Activated CD4-positive, alpha-beta T cell treated with anti-CD3 and anti-CD28 coated beads, Interleukin-2, amount 10 ng/mL, durations not matched to agents 7 days and 5 days (primary cell): ENCODE measurements around the gene UFC1. TPM values are rescaled to one million over a fixed set of nuclear protein-coding genes. Genes with fewer than 3 reads are reported as not detected.

Experiments
- CTCF ChIA-PET: fragments of 350-600 bp; sonication (Branson Sonifier 250); formaldehyde crosslinking; loops from one replicate; lab custom pipeline; 2021; ENCODE audit warnings: antibody characterized with exemption; lab: Charles Lee
- POLR2A ChIA-PET: fragments of 350-600 bp; sonication (Branson Sonifier 250); formaldehyde crosslinking; loops from one replicate; lab custom pipeline; 2021; ENCODE audit warnings: antibody characterized with exemption; lab: Charles Lee
- DNase-seq: peaks from one replicate; pipeline ENCODE4 v3.0.0-alpha.2; 2020
- H3K27ac Mint-ChIP-seq: one replicate; pipeline ENCODE4 v1.8.0; 2021; ENCODE audit warnings: mild to moderate bottlenecking, moderate library complexity, mixed read lengths
- H3K27me3 Mint-ChIP-seq: one replicate; pipeline ENCODE4 v1.8.0; 2021; ENCODE audit warnings: mixed read lengths
- H3K36me3 Mint-ChIP-seq: one replicate; pipeline ENCODE4 v1.8.0; 2021; ENCODE audit warnings: low read depth, mixed read lengths
- H3K4me1 Mint-ChIP-seq: one replicate; pipeline ENCODE4 v1.8.0; 2021; ENCODE audit warnings: mixed read lengths
- H3K4me3 Mint-ChIP-seq: one replicate; pipeline ENCODE4 v1.8.0; 2021; ENCODE audit warnings: mild to moderate bottlenecking, moderate library complexity, mixed read lengths
- H3K9me3 Mint-ChIP-seq: one replicate; pipeline ENCODE4 v1.8.0; 2021; ENCODE audit warnings: mixed read lengths
- total RNA-seq, 2 experiments: library from RNA; stranded (reverse); gene quantifications; one replicate each; pipeline ENCODE4 v1.2.3, GENCODE V29; 2021

UFC1 gene
- total RNA-seq, 2 experiments from 2014 or later = 115 to 120 TPM

DNA sequence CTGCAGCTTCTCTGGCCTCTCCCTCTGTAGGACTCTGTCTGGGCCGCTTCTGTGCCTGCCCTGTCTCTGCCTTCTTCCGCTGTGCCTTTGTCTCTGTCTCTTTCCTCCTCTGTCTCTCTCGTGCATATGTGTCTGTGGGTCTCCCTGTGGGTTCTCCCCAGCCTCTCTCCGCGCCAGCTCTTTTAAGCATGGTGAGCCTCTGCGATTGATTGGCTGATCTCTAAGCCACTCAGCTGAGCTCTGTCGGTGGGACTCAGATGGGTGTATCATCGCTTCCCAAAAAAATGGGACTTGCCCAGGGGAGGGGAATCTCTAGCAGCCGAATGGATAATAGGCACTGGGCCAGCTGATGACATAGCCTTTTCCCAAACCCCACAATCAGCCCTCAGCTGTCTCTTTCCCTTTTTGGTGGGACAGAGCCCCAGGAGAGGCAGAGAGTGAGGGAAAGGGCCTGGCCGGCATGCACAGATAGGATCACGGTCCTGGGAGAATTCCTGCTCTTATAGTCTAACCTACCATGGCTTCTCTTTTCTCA lies 45.2 kb downstream of the UFC1 start, which contains the start of gene ADAMTS4:
Gene ADAMTS4, minus strand, starts transcription at position 158 of the 535 bp plus-strand sequence. CDS start 427 bp downstream, outside the sequence.
- peaks cover 62% of the 10 kb centered on the region for H3K4me1 Mint-ChIP-seq
- no peak within 1 kb of the TSS for H3K4me3 Mint-ChIP-seq
- no peaks in the 10 kb centered on the region for H3K9me3 Mint-ChIP-seq
- no peaks in the 10 kb centered on the region for H3K27me3 Mint-ChIP-seq
- no peak for DNase-seq
- H3K27ac Mint-ChIP-seq = peak within 1 kb of the TSS; percentile 98
- POLR2A ChIA-PET = no interaction called here
- peaks cover 15% of the 10 kb centered on the region for H3K36me3 Mint-ChIP-seq
- CTCF ChIA-PET = interaction anchor here (0.7 to 1.4 kb wide), 7 partner anchors 8 to 191 kb away, joined by 3 to 5 read pairs (median 4); no protein-coding TSS in a partner anchor

DNA sequence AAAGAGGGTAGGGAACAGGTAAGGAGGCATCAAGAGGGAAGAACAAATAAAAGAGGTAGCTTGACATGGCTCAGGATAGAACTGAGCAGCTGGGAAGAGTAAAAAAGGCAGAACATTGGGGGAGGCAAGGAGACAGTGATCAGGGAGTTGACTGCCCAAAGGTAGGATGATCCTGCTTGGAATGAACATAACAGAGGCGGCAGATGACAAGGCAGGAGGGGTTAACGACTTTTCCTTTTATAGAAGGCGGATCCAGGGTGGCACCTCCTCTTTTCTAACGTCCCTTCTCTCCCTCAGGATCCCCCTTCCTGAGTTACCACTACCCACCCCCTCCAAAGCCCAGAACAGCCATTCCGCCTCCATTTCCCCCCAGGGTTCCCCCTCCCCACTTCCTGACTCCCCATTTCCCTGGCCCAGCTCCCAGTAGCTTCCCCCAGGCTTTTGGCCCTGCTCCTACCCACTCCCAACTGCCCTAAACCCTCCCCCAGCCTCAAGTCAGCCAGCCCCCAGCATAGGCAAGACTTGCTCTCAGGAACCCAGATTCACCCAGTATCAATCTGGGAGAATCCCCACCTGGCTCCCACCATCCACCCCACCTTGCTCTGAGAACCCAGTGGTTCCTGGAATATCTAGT lies 45.8 kb downstream of the UFC1 start:
- no peak for DNase-seq
- H3K9me3 Mint-ChIP-seq = no peaks in the 10 kb centered on the region
- H3K4me3 Mint-ChIP-seq = no peak overlapping the region
- H3K4me1 Mint-ChIP-seq = peaks cover 66% of the 10 kb centered on the region
- H3K36me3 Mint-ChIP-seq = peaks cover 22% of the 10 kb centered on the region
- no peaks in the 10 kb centered on the region for H3K27me3 Mint-ChIP-seq
- peak overlapping the region; percentile 98 for H3K27ac Mint-ChIP-seq
- CTCF ChIA-PET = interaction anchor here (0.9 to 1.4 kb wide), 3 partner anchors 9 to 17 kb away, joined by 3 to 5 read pairs (median 3); no protein-coding TSS in a partner anchor
- POLR2A ChIA-PET = no interaction called here

DNA sequence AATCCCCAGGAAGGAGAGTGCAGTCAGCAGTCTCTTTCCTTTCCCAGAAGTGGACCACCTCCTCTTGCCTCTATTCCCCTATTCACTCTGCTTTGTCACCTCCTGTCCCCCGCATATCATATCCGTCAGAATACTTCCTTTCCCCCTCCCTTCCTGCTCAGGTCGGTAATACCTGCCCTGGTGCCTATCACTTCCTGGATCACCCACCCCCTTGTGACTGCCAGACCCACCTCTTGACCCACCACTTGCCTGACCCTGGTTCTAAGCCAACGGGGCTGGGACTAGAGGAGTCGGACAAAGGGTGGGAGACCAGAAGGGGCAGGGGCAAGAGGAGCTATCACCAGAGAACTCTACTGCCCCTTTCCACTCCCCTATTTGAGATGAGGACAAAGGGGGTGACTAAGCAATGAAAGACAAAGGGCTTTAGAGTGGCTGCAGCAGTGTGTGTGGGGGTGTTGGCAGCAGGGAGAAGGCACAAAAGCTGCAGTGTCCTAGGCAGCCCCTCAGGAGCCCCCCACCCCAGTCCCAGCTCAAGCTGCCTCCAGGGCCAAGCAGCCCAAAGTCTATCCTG lies 46.7 kb downstream of the UFC1 start:
- Mint-ChIP-seq H3K4me1 (peaks cover 65% of the 10 kb centered on the region), H3K27me3 (no peaks in the 10 kb centered on the region), H3K27ac (peak overlapping the region; percentile 98), H3K9me3 (no peaks in the 10 kb centered on the region), H3K4me3 (no peak overlapping the region), H3K36me3 (peaks cover 28% of the 10 kb centered on the region)
- POLR2A ChIA-PET = no interaction called here
- DNase-seq = no peak
- CTCF ChIA-PET = interaction anchor here (0.7 to 3.1 kb wide), 7 partner anchors 9 to 181 kb away, joined by 3 to 36 read pairs (median 8); partner anchors contain the start of genes PPOX and TOMM40L

DNA sequence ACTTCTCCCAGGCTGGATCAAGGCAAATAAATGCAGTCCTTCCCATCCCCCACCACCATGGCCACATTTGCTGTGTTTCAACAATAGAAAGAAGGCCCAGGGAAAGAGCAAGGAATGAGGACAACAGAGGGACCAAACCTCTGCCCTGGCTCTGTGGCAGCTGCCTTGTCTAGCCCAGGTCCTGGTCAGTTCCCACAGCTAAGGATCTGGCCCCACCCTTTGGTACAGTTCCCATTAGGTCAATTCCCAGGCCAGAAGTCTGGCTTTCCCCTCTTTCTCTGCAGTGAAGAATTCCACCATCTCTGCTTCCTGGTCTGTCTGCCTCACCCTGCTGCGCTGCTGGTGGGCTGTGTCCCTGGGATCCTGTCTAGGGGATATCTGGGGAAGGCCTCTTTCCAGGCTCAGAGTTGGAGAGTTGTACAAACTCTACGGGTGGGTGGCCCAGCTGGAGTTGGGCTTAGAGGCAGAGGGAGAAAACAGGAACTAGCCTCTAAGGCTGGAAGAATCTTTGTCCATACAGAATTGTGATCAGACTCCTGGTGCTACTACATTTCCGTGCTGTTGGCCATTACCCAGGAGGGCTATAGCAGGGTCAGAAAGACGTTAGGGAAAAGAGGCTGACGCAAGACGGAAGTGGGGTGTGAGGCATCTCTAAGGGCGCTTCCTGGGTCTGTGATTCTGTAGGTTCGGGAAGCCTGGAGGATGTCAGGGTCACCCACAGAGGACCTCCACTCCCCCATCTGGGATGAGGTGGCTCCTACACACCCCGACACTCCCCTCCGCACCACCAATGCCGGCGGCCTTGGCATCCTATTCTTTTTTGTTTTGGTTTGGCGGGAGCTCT lies 47.4 kb downstream of the UFC1 start:
- no peak for DNase-seq
- Mint-ChIP-seq H3K27ac (peak overlapping the region; percentile 98), H3K27me3 (no peaks in the 10 kb centered on the region), H3K36me3 (peaks cover 31% of the 10 kb centered on the region), H3K4me3 (peak overlapping the region; percentile 96), H3K9me3 (no peaks in the 10 kb centered on the region), H3K4me1 (peaks cover 69% of the 10 kb centered on the region)
- POLR2A ChIA-PET = interaction anchor here (0.6 to 1.5 kb wide), 2 partner anchors 8 to 24 kb away, joined by 3 to 6 read pairs; partner anchors contain the start of gene TOMM40L
- CTCF ChIA-PET = interaction anchor here (0.7 to 3.1 kb wide), 17 partner anchors 9 to 188 kb away, joined by 3 to 36 read pairs (median 4); partner anchors contain the start of genes PPOX and TOMM40L

DNA sequence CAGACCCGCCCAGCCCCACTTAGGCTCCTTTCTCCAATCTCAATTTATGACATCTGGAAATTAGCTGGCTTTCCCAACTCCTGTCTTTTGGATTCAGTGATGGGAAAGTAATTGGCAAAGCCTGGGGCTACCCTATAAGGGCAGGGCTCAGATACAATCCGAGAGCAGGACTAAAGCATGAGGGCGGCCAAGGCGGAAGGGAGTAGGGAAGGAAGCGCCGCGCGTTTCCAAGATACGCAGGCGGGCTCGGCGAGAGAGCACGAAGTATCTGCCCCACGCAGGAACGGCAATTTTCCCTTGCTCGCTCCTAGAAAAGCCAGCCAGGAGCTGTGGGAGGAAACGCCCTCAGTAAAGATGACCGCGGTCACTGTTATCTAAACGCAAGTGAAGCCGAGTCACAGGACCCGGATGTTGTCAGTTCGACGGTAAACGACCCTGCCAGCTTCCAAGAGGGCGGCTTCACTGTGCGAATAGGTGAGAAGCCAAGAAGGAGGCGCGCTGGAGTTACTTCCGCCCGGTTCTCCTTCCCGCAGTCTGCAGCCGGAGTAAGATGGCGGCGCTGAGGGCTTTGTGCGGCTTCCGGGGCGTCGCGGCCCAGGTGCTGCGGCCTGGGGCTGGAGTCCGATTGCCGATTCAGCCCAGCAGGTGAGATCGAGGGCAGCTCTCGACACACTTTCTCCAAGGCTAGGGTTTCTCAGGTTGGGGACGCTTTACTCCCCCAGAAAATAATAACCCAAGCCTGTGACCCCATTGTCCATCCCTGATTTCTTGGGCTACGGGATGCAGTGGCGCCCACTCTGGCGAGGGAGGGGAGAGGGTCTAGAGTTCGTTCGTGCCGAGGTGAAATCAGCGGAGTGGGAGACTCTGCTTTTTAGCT lies 48.3 kb downstream of the UFC1 start, which contains the start of gene NDUFS2:
Gene NDUFS2, plus strand, starts transcription at position 532 of the 877 bp plus-strand sequence. Its CDS starts 19 bp downstream, at position 551.
- CTCF ChIA-PET = interaction anchor here (0.9 to 3.1 kb wide), 17 partner anchors 9 to 188 kb away, joined by 3 to 36 read pairs (median 5); partner anchors contain the start of genes PPOX and TOMM40L
- peak within 1 kb of the TSS; percentile 96 for H3K4me3 Mint-ChIP-seq
- H3K27ac Mint-ChIP-seq = peak within 1 kb of the TSS; percentile 98
- peaks cover 75% of the 10 kb centered on the region for H3K4me1 Mint-ChIP-seq
- POLR2A ChIA-PET = interaction anchor here (0.6 to 1.5 kb wide), 2 partner anchors 9 to 24 kb away, joined by 3 to 6 read pairs; partner anchors contain the start of gene TOMM40L
- peaks cover 39% of the 10 kb centered on the region for H3K36me3 Mint-ChIP-seq
- DNase-seq = peak; percentile 98
- H3K27me3 Mint-ChIP-seq = no peaks in the 10 kb centered on the region
- H3K9me3 Mint-ChIP-seq = no peaks in the 10 kb centered on the region

DNA sequence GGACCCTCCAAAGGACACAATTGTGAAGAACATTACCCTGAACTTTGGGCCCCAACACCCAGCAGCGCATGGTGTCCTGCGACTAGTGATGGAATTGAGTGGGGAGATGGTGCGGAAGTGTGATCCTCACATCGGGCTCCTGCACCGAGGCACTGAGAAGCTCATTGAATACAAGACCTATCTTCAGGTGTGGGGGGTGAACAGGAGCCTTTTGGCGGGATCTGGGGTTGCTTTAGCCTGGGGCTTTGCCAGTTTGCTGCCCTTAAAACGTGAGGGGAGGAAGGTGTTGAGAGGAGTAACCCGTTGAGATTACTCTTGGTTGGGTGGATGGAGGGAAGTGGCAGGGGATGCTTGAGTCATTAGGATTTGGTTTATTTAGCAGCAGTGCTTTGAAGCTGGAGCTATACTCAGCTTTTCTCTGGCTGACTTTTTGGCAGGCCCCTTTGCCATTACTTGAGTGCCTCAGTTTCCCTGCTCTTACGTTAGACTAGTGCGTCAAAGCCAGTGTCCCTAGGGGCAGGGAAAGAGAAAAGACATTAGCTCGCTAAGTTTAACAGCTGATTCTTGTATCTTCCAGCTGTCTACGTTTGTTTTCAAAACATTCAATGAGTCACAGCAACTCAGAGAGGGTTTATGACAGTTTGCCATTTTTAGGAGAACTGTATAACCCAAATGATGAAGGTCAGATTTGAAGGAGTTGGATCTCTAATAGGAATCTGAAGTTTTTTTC lies 52.8 kb downstream of the UFC1 start:
- Mint-ChIP-seq H3K4me1 (peaks cover 65% of the 10 kb centered on the region), H3K36me3 (peaks cover 61% of the 10 kb centered on the region)

DNA sequence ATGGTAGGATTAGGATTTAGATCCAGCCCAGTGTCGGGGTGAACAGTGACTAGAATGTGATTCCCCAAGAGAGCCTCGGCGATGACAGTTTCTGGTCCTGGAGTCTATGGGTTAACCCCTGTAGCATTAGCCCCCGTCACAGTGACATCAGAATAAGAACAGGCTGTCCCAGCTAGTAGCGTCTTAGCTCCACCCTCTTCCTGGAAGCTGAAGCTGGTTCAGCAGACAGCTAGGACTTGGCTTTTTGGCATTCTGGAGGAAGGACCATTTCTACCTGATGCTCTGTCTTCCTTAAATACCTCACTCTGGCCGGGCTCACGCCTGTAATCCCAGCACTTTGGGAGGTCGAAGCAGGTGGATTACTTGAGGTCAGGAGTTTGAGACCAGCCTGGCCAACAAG lies 53.4 kb downstream of the UFC1 start:
- peaks cover 59% of the 10 kb centered on the region for H3K4me1 Mint-ChIP-seq
- no peaks in the 10 kb centered on the region for H3K9me3 Mint-ChIP-seq
- H3K4me3 Mint-ChIP-seq = no peak overlapping the region
- ChIA-PET CTCF (interaction anchor here (1.0 to 1.8 kb wide), 3 partner anchors 18 to 233 kb away, joined by 3 to 5 read pairs (median 4); partner anchors contain the start of gene TOMM40L), POLR2A (no interaction called here)
- H3K27me3 Mint-ChIP-seq = no peaks in the 10 kb centered on the region
- no peak for DNase-seq
- H3K36me3 Mint-ChIP-seq = peaks cover 65% of the 10 kb centered on the region
- H3K27ac Mint-ChIP-seq = no peak overlapping the region

More for the DNA sequence above, 52.8 kb downstream of the UFC1 start:
- no peaks in the 10 kb centered on the region for H3K27me3 Mint-ChIP-seq
- H3K9me3 Mint-ChIP-seq = no peaks in the 10 kb centered on the region
- peak overlapping the region; percentile 34 for H3K27ac Mint-ChIP-seq
- H3K4me3 Mint-ChIP-seq = no peak overlapping the region
- ChIA-PET POLR2A (no interaction called here), CTCF (interaction anchor here (1.0 to 2.0 kb wide), 6 partner anchors 14 to 233 kb away, joined by 3 to 11 read pairs (median 4); partner anchors contain the start of gene TOMM40L)
- no peak for DNase-seq

Other genes starting within 250 kb of the UFC1 start
- gene ITLN2, start 199.2 kb upstream of the UFC1 start, total RNA-seq = not detected
- gene F11R, start 132.8 kb upstream of the UFC1 start, total RNA-seq = 10 to 100 TPM; 14.1 to 15.6 TPM
- 10 to 100 TPM; 33.5 to 43.6 TPM for gene TSTD1, start 115.0 kb upstream of the UFC1 start, total RNA-seq
- gene USF1, start 108.0 kb upstream of the UFC1 start, total RNA-seq = 10 to 100 TPM; 78.0 to 81.2 TPM
- gene ARHGAP30, start 84.1 kb upstream of the UFC1 start, total RNA-seq = 100 to 1,000 TPM; 244 to 304 TPM
- gene NECTIN4, start 64.4 kb upstream of the UFC1 start, total RNA-seq = under 1 TPM in 1 of 2 experiments, not detected in 1; 0.15 TPM
- gene KLHDC9, start 55.6 kb upstream of the UFC1 start, total RNA-seq = under 1 TPM in 1 of 2 experiments, not detected in 1; 0.30 TPM
- 10 to 100 TPM; 46.0 to 56.0 TPM for gene PFDN2, start 35.9 kb upstream of the UFC1 start, total RNA-seq
- gene NIT1, start 35.9 kb upstream of the UFC1 start, total RNA-seq = 10 to 100 TPM; 37.7 to 39.0 TPM
- gene DEDD, start 21.3 kb upstream of the UFC1 start, total RNA-seq = 10 to 100 TPM; 39.8 to 43.1 TPM
- gene USP21, start 5.5 kb downstream of the UFC1 start, total RNA-seq = 10 to 100 TPM; 34.7 to 40.2 TPM
- 10 to 100 TPM; 33.6 to 40.7 TPM for gene PPOX, start 12.4 kb downstream of the UFC1 start, total RNA-seq
- 10 to 100 TPM; 43.1 to 48.6 TPM for gene B4GALT3, start 23.5 kb downstream of the UFC1 start, total RNA-seq
- 1 to 10 TPM in 1 of 2 experiments, under 1 TPM in 1; 0.31 to 1.3 TPM for gene ADAMTS4, start 45.1 kb downstream of the UFC1 start, total RNA-seq
- gene NDUFS2, start 48.4 kb downstream of the UFC1 start, total RNA-seq = 10 to 100 TPM; 74.2 to 82.1 TPM
- 1 to 10 TPM; 1.8 to 3.0 TPM for gene FCER1G, start 61.3 kb downstream of the UFC1 start, total RNA-seq
- gene APOA2, start 69.7 kb downstream of the UFC1 start, total RNA-seq = not detected
- gene TOMM40L, start 72.1 kb downstream of the UFC1 start, total RNA-seq = 10 to 100 TPM; 16.7 to 17.3 TPM
- not detected for gene NR1I3, start 84.2 kb downstream of the UFC1 start, total RNA-seq
- gene PCP4L1, start 104.8 kb downstream of the UFC1 start, total RNA-seq = under 1 TPM in 1 of 2 experiments, not detected in 1; 0.15 TPM
- gene MPZ, start 156.0 kb downstream of the UFC1 start, total RNA-seq = 1 to 10 TPM; 4.5 to 5.2 TPM
- gene SDHC, start 160.4 kb downstream of the UFC1 start, total RNA-seq = 100 to 1,000 TPM; 159 to 169 TPM
- not detected for gene CFAP126, start 213.9 kb downstream of the UFC1 start, total RNA-seq